ENCODE measurements around the gene SERBP1. TPM values are rescaled to one million over a fixed set of nuclear protein-coding genes. Genes with fewer than 3 reads are reported as not detected.

The SERBP1 gene
- total RNA-seq, 1 experiment from 2014 or later = 156 TPM

GRCh38 chr1:67436511-67437055, 6.4 kb upstream of the SERBP1 start:
- no peak overlapping the region for H2AFZ ChIP-seq (ENCODE audit: low read length)
- no peaks in the 10 kb centered on the region for H3K79me2 ChIP-seq (ENCODE audit: low read length)
- H3K9ac ChIP-seq (ENCODE audit: low read length) = no peak overlapping the region

GRCh38 chr1:67434491-67434890, 4.3 kb upstream of the SERBP1 start:
- Histone ChIP-seq H2AFZ (ENCODE audit: low read length) (no peak overlapping the region), H3K4me1 (ENCODE audit: low read length) (peaks cover 22% of the 10 kb centered on the region)

More at GRCh38 chr1:67436511-67437055, 6.4 kb upstream of the SERBP1 start:
- Histone ChIP-seq H3K4me3 (ENCODE audit: low read length) (no peak overlapping the region), H3K36me3 (ENCODE audit: insufficient read depth, low read length) (no peaks in the 10 kb centered on the region), H3K27ac (ENCODE audit: low read length) (no peak overlapping the region), H3K27me3 (ENCODE audit: low read length) (no peaks in the 10 kb centered on the region), H3K4me1 (ENCODE audit: low read length) (peaks cover 11% of the 10 kb centered on the region), H4K20me1 (ENCODE audit: insufficient read depth, low read depth, low read length) (no peaks in the 10 kb centered on the region), H3K9me2 (replicated peaks; ENCODE audit: insufficient read depth, low read length) (no peaks in the 10 kb centered on the region), H3K9me3 (ENCODE audit: low read length) (no peaks in the 10 kb centered on the region), H3K4me2 (ENCODE audit: low read depth, low read length, poor library complexity, severe bottlenecking) (no peak overlapping the region)
- DNase-seq = no peak

GRCh38 chr1:67433837-67434236, 3.6 kb upstream of the SERBP1 start:
- DNase-seq = no peak
- Histone ChIP-seq H3K9ac (ENCODE audit: low read length) (no peak overlapping the region), H4K20me1 (ENCODE audit: insufficient read depth, low read depth, low read length) (peaks cover 9% of the 10 kb centered on the region), H3K36me3 (ENCODE audit: insufficient read depth, low read length) (peaks cover 9% of the 10 kb centered on the region), H2AFZ (ENCODE audit: low read length) (no peak overlapping the region), H3K27me3 (ENCODE audit: low read length) (no peaks in the 10 kb centered on the region), H3K9me3 (ENCODE audit: low read length) (no peaks in the 10 kb centered on the region), H3K27ac (ENCODE audit: low read length) (no peak overlapping the region), H3K4me3 (ENCODE audit: low read length) (no peak overlapping the region), H3K9me2 (replicated peaks; ENCODE audit: insufficient read depth, low read length) (no peaks in the 10 kb centered on the region), H3K79me2 (ENCODE audit: low read length) (peaks cover 14% of the 10 kb centered on the region), H3K4me2 (ENCODE audit: low read depth, low read length, poor library complexity, severe bottlenecking) (no peak overlapping the region), H3K4me1 (ENCODE audit: low read length) (peaks cover 22% of the 10 kb centered on the region)

More at GRCh38 chr1:67434491-67434890, 4.3 kb upstream of the SERBP1 start:
- Histone ChIP-seq H3K79me2 (ENCODE audit: low read length) (peaks cover 7% of the 10 kb centered on the region), H3K4me3 (ENCODE audit: low read length) (no peak overlapping the region), H3K27me3 (ENCODE audit: low read length) (no peaks in the 10 kb centered on the region), H3K27ac (ENCODE audit: low read length) (no peak overlapping the region), H4K20me1 (ENCODE audit: insufficient read depth, low read depth, low read length) (peaks cover 3% of the 10 kb centered on the region; the same call in 1 of the 2 replicates), H3K4me2 (ENCODE audit: low read depth, low read length, poor library complexity, severe bottlenecking) (no peak overlapping the region), H3K9me2 (replicated peaks; ENCODE audit: insufficient read depth, low read length) (no peaks in the 10 kb centered on the region), H3K9me3 (ENCODE audit: low read length) (no peaks in the 10 kb centered on the region), H3K36me3 (ENCODE audit: insufficient read depth, low read length) (peaks cover 2% of the 10 kb centered on the region), H3K9ac (ENCODE audit: low read length) (no peak overlapping the region)
- no peak for DNase-seq

GRCh38 chr1:67432745-67433144, 2.5 kb upstream of the SERBP1 start:
- Histone ChIP-seq H4K20me1 (ENCODE audit: insufficient read depth, low read depth, low read length) (peaks cover 20% of the 10 kb centered on the region), H3K4me2 (ENCODE audit: low read depth, low read length, poor library complexity, severe bottlenecking) (no peak overlapping the region), H3K36me3 (ENCODE audit: insufficient read depth, low read length) (peaks cover 20% of the 10 kb centered on the region), H2AFZ (ENCODE audit: low read length) (no peak overlapping the region), H3K9me3 (ENCODE audit: low read length) (no peaks in the 10 kb centered on the region), H3K27me3 (ENCODE audit: low read length) (no peaks in the 10 kb centered on the region), H3K9me2 (replicated peaks; ENCODE audit: insufficient read depth, low read length) (no peaks in the 10 kb centered on the region), H3K9ac (ENCODE audit: low read length) (no peak overlapping the region), H3K4me1 (ENCODE audit: low read length) (peaks cover 31% of the 10 kb centered on the region), H3K79me2 (ENCODE audit: low read length) (peaks cover 25% of the 10 kb centered on the region), H3K27ac (ENCODE audit: low read length) (no peak overlapping the region), H3K4me3 (ENCODE audit: low read length) (no peak overlapping the region)
- no peak for DNase-seq

- Histone ChIP-seq H3K27me3 (ENCODE audit: low read length) (no peaks in the 10 kb centered on the region), H3K9ac (ENCODE audit: low read length) (no peak overlapping the region), H3K27ac (ENCODE audit: low read length) (no peak overlapping the region), H3K4me1 (ENCODE audit: low read length) (peaks cover 38% of the 10 kb centered on the region), H2AFZ (ENCODE audit: low read length) (no peak overlapping the region), H3K36me3 (ENCODE audit: insufficient read depth, low read length) (peaks cover 27% of the 10 kb centered on the region), H3K79me2 (ENCODE audit: low read length) (peaks cover 32% of the 10 kb centered on the region), H4K20me1 (ENCODE audit: insufficient read depth, low read depth, low read length) (peaks cover 27% of the 10 kb centered on the region), H3K4me2 (ENCODE audit: low read depth, low read length, poor library complexity, severe bottlenecking) (no peak overlapping the region), H3K4me3 (ENCODE audit: low read length) (no peak overlapping the region), H3K9me3 (ENCODE audit: low read length) (no peaks in the 10 kb centered on the region), H3K9me2 (replicated peaks; ENCODE audit: insufficient read depth, low read length) (no peaks in the 10 kb centered on the region)
- DNase-seq = no peak
Measured at GRCh38 chr1:67431869-67432578, 1.8 kb upstream of the SERBP1 start.

- H3K79me2 ChIP-seq (ENCODE audit: low read length) = peaks cover 39% of the 10 kb centered on the region
- H3K4me3 ChIP-seq (ENCODE audit: low read length) = peak overlapping the region; percentile 90
- no peaks in the 10 kb centered on the region for H3K27me3 ChIP-seq (ENCODE audit: low read length)
- peaks cover 35% of the 10 kb centered on the region for H3K36me3 ChIP-seq (ENCODE audit: insufficient read depth, low read length)
- H2AFZ ChIP-seq (ENCODE audit: low read length) = peak overlapping the region; percentile 96
- peak; percentile 56 for DNase-seq
- peak overlapping the region; percentile 75 for H3K4me2 ChIP-seq (ENCODE audit: low read depth, low read length, poor library complexity, severe bottlenecking)
- no peaks in the 10 kb centered on the region for H3K9me3 ChIP-seq (ENCODE audit: low read length)
- H3K9ac ChIP-seq (ENCODE audit: low read length) = peak overlapping the region; percentile 76
- H3K9me2 ChIP-seq (replicated peaks; ENCODE audit: insufficient read depth, low read length) = no peaks in the 10 kb centered on the region
- H3K27ac ChIP-seq (ENCODE audit: low read length) = peak overlapping the region; percentile 73; the same call in 1 of the 2 replicates
- H4K20me1 ChIP-seq (ENCODE audit: insufficient read depth, low read depth, low read length) = peaks cover 35% of the 10 kb centered on the region
- H3K4me1 ChIP-seq (ENCODE audit: low read length) = peaks cover 44% of the 10 kb centered on the region
Measured at GRCh38 chr1:67431156-67431765, 1.1 kb upstream of the SERBP1 start.

- peak; percentile 72 for DNase-seq
- no peaks in the 10 kb centered on the region for H3K9me3 ChIP-seq (ENCODE audit: low read length)
Measured at GRCh38 chr1:67429528-67430357, 459 bp downstream of the SERBP1 start.

More at GRCh38 chr1:67429528-67430357, 459 bp downstream of the SERBP1 start:
- Histone ChIP-seq H3K36me3 (ENCODE audit: insufficient read depth, low read length) (peaks cover 48% of the 10 kb centered on the region), H3K27me3 (ENCODE audit: low read length) (no peaks in the 10 kb centered on the region), H3K9ac (ENCODE audit: low read length) (peak overlapping the region; percentile 98), H2AFZ (ENCODE audit: low read length) (no peak overlapping the region), H3K9me2 (replicated peaks; ENCODE audit: insufficient read depth, low read length) (no peaks in the 10 kb centered on the region), H3K27ac (ENCODE audit: low read length) (peak overlapping the region; percentile 78), H4K20me1 (ENCODE audit: insufficient read depth, low read depth, low read length) (peaks cover 47% of the 10 kb centered on the region), H3K79me2 (ENCODE audit: low read length) (peaks cover 55% of the 10 kb centered on the region), H3K4me3 (ENCODE audit: low read length) (peak overlapping the region; percentile 90), H3K4me1 (ENCODE audit: low read length) (peaks cover 46% of the 10 kb centered on the region), H3K4me2 (ENCODE audit: low read depth, low read length, poor library complexity, severe bottlenecking) (peak overlapping the region; percentile 85)
